Sigmoid colon (tissue), 4 donors: Measurements from ENCODE around the gene ZNF79.

Source experiments
- CTCF ChIP-seq, 4 experiments: fragments of 450-650 bp in 3 of 4; fragments of 200-600 bp in 1 of 4; IDR thresholded peaks; one replicate each; pipeline ENCODE4 v1.5.1; 2016 to 2019; ENCODE audit warnings: antibody characterized with exemption in 4 of 4, mild to moderate bottlenecking in 3 of 4, moderate library complexity in 2 of 4
- EP300 ChIP-seq, 4 donors: sonication (generic); formaldehyde crosslinking; IDR thresholded peaks; one replicate each; pipeline ENCODE4 v1.6.1; 2017; ENCODE audit warnings: antibody characterized with exemption in 4 of 4
- POLR2A ChIP-seq, 2 donors: fragments of 450-650 bp; IDR thresholded peaks; one replicate each; pipeline ENCODE4 v1.6.1; 2016; ENCODE audit warnings: antibody characterized with exemption in 2 of 2, mild to moderate bottlenecking in 2 of 2, moderate library complexity in 2 of 2

- TF ChIP-seq CTCF (IDR thresholded peaks at IDR 0.05) (no peak), EP300 (IDR thresholded peaks at IDR 0.05) (peak in 3 of 4 donors; percentile 64 to 71 (median 65)), POLR2A (IDR thresholded peaks at IDR 0.05) (no peak)
Measured at GRCh38 chr9:127417131-127418036, 6.8 kb upstream of the ZNF79 start.
